Measurements from ENCODE around the gene YTHDC1.

The YTHDC1 gene

DNA sequence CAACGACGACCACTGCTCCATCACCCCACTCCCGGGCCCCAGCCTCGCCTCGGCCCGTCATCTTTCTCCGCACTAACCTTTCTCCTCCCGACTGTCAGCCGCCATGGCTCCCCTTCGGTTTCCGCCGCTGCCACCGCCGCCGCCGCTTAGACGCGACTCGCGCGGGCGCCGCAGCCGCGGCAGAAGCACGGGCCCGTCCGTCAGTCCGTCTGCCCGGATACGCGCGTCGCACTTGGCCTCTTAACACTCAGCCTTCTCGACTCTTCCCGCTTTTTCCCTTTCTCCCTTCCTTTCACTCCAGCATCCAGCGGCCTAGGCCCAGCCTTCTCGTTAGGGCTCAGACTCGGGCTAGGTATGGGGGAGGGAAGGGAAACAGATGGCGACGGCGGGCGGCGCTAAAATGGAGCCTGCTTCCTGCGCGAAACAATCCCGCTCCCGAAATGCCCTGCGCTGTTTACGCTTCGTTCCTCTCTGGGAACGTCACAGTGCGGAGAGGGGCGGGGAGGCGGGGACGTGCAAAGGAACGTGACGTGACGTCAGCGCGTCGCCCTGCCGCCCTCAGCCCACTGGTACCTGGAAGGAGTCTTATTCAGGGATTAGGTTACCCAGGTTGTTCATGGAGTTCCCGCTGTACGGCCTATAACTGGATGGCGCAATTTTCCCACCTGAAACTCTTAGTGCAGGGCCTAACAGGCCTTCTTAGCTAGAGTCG lies at the start of gene YTHDC1:
TSS of gene YTHDC1 (minus strand) at position 442 of the 712 bp plus-strand sequence. CDS start at position 105, 337 bp downstream.
- Histone ChIP-seq H3K9me3 (ENCODE audit: control insufficient read depth, insufficient read depth, low read depth, low read length) (no peaks in the 10 kb centered on the region), H3K36me3 (ENCODE audit: control insufficient read depth in 2 of 2, insufficient read depth in 1 of 2, low read length in 2 of 2) (peaks cover 0 to 8% of the 10 kb centered on the region in 2 experiments; a peak in 1 of 3 replicates), H3K4me3 (ENCODE audit: low read depth, low read length) (peak within 1 kb of the TSS; percentile 95), H3K27ac (ENCODE audit: extremely low read depth, low read depth, low read length) (peak within 1 kb of the TSS; percentile 77), H3K4me1 (ENCODE audit: control insufficient read depth, insufficient read depth, low read length) (0 out of 2 replicates have a peak, but pooled peaks cover 3% of the 10 kb centered on the region)
- ChIA-PET CTCF (no interaction called here), POLR2A (no interaction called here)
- no peak for TF ChIP-seq ZNF654 (tag by site-specific recombination; IDR thresholded peaks at IDR 0.05; ENCODE audit: low read depth)
- TF ChIP-seq KLF9 (tag by site-specific recombination; IDR thresholded peaks at IDR 0.05; ENCODE audit: low read depth), result peak; percentile 83
- no peak for TF ChIP-seq ZNF488 (tag by site-specific recombination; IDR thresholded peaks at IDR 0.05)
- TF ChIP-seq SP3 (tag by site-specific recombination; IDR thresholded peaks at IDR 0.05), result peak; percentile 75
- TF ChIP-seq KLF1 (tag by site-specific recombination; IDR thresholded peaks at IDR 0.05), result no peak
- TF ChIP-seq, protein P1, sequence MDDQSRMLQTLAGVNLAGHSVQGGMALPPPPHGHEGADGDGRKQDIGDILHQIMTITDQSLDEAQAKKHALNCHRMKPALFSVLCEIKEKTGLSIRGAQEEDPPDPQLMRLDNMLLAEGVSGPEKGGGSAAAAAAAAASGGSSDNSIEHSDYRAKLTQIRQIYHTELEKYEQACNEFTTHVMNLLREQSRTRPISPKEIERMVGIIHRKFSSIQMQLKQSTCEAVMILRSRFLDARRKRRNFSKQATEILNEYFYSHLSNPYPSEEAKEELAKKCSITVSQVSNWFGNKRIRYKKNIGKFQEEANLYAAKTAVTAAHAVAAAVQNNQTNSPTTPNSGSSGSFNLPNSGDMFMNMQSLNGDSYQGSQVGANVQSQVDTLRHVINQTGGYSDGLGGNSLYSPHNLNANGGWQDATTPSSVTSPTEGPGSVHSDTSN (CRISPR knock-in tag; IDR thresholded peaks at IDR 0.05), result no peak
- no peak for TF ChIP-seq ZNF529 (tag by site-specific recombination; IDR thresholded peaks at IDR 0.05; ENCODE audit: insufficient replicate concordance)
- TF ChIP-seq ZBTB17 (tag by site-specific recombination; IDR thresholded peaks at IDR 0.05), result peak; percentile 50
- peak; percentile 65; the same call in 1 of the 2 replicates for TF ChIP-seq ZNF391 (tag by site-specific recombination; IDR thresholded peaks at IDR 0.05; ENCODE audit: borderline replicate concordance, low read depth)
- TF ChIP-seq ZEB2 (tag by site-specific recombination; IDR thresholded peaks at IDR 0.05), result peak; percentile 72
- TF ChIP-seq PATZ1 (tag by site-specific recombination; IDR thresholded peaks at IDR 0.05), result peak; percentile 46; the same call in 1 of the 2 replicates
- no peak for TF ChIP-seq ZNF626 (tag by site-specific recombination; IDR thresholded peaks at IDR 0.05)
- TF ChIP-seq ZBTB26 (tag by site-specific recombination; optimal IDR thresholded peaks at IDR 0.05), result peak; percentile 92
- no peak for TF ChIP-seq ZIC2 (tag by site-specific recombination; IDR thresholded peaks at IDR 0.05)
- peak; percentile 88 for TF ChIP-seq ZBTB8A (tag by site-specific recombination; IDR thresholded peaks at IDR 0.05)
- TF ChIP-seq GLI2 (tag by site-specific recombination; IDR thresholded peaks at IDR 0.05; ENCODE audit: borderline replicate concordance, low read depth), result no peak
- no peak for TF ChIP-seq ZSCAN4 (tag by site-specific recombination; IDR thresholded peaks at IDR 0.05)
- no peak for TF ChIP-seq ZNF785 (tag by site-specific recombination; IDR thresholded peaks at IDR 0.05)
- peak; percentile 62; the same call in 1 of the 2 replicates for TF ChIP-seq KLF10 (tag by site-specific recombination; IDR thresholded peaks at IDR 0.05)
- TF ChIP-seq, protein P2, sequence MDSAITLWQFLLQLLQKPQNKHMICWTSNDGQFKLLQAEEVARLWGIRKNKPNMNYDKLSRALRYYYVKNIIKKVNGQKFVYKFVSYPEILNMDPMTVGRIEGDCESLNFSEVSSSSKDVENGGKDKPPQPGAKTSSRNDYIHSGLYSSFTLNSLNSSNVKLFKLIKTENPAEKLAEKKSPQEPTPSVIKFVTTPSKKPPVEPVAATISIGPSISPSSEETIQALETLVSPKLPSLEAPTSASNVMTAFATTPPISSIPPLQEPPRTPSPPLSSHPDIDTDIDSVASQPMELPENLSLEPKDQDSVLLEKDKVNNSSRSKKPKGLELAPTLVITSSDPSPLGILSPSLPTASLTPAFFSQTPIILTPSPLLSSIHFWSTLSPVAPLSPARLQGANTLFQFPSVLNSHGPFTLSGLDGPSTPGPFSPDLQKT (IDR thresholded peaks at IDR 0.05; ENCODE audit: borderline replicate concordance, low read depth, low read length), result no peak
- peak; percentile 97 for TF ChIP-seq ZNF629 (tag by site-specific recombination; IDR thresholded peaks at IDR 0.05)
- TF ChIP-seq ZNF843 (tag by site-specific recombination; IDR thresholded peaks at IDR 0.05), result 0 out of 2 replicates have a peak, but pooled peaks have one; percentile 28
- TF ChIP-seq ZNF76 (tag by site-specific recombination; IDR thresholded peaks at IDR 0.05; ENCODE audit: borderline replicate concordance, low read depth), result peak; percentile 89
- TF ChIP-seq YY1 (tag by site-specific recombination; IDR thresholded peaks at IDR 0.05), result peak; percentile 84
- TF ChIP-seq KLF16 (tag by site-specific recombination; IDR thresholded peaks at IDR 0.05), result 0 out of 2 replicates have a peak, but pooled peaks have one; percentile 60
- no peak for TF ChIP-seq ZNF792 (tag by site-specific recombination; IDR thresholded peaks at IDR 0.05)
- no peak for TF ChIP-seq ZNF707 (tag by site-specific recombination; IDR thresholded peaks at IDR 0.05)
- peak; percentile 39; the same call in 1 of the 2 replicates for TF ChIP-seq ZNF335 (tag by site-specific recombination; conservative IDR thresholded peaks at IDR 0.05)
- TF ChIP-seq MZF1 (tag by site-specific recombination; IDR thresholded peaks at IDR 0.05; ENCODE audit: borderline replicate concordance), result no peak
- TF ChIP-seq ZNF768 (tag by site-specific recombination; IDR thresholded peaks at IDR 0.05), result no peak
- no peak for TF ChIP-seq ZNF132 (tag by site-specific recombination; IDR thresholded peaks at IDR 0.05; ENCODE audit: borderline replicate concordance)
